A549 (cell line): ENCODE results near the gene XKR8. TPM values are rescaled to one million over a fixed set of nuclear protein-coding genes. Genes with fewer than 3 reads are reported as not detected.

Experiments
- ATAC-seq, 2 experiments: fragments of 200-7000 bp in 1 of 2; fragments of >200 bp in 1 of 2; cut with Nextera tagmentation in 1 of 2; cut with Tn5 transposase in 1 of 2; 3 replicates each; pipeline versions ENCODE4 v1.8.0 to v1.9.1; 2018 to 2020; ENCODE audit warnings: mild to moderate bottlenecking in 1 of 2, moderate library complexity in 1 of 2
- CTCF ChIA-PET: fragments of 300-600 bp; sonication (Branson Sonifier 250); formaldehyde crosslinking; extraction: SDS; loops from one replicate; lab custom pipeline; 2021; ENCODE audit warnings: antibody characterized with exemption, inconsistent platforms; lab: Yijun Ruan, JAX
- POLR2A ChIA-PET: fragments of 350-600 bp; formaldehyde crosslinking; extraction: SDS; loops from one replicate; lab custom pipeline; 2021; ENCODE audit warnings: antibody characterized with exemption, inconsistent platforms; lab: Yijun Ruan, JAX
- DNase-seq, 2 experiments: peaks; one replicate each; pipeline versions ENCODE4 v3.0.0 to v3.0.0-alpha.2; 2011 to 2016; ENCODE audit warnings: low read depth in 1 of 2, low spot score in 1 of 2
- FAIRE-seq: peaks from 2 replicates; lab custom pipeline; 2011; peaks lifted over from hg19 to GRCh38; lab: Jason Lieb, UNC
- H3K27ac ChIP-seq, 2 experiments: fragments of >200 bp; sonication (Bioruptor Twin); formaldehyde crosslinking; 3 replicates each; pipeline ENCODE4 v1.5.1; 2016 to 2017
- H3K4me1 ChIP-seq: fragments of >200 bp; sonication (Bioruptor Twin); formaldehyde crosslinking; 3 replicates; pipeline ENCODE4 v1.6.1; 2016
- H3K4me2 ChIP-seq: fragments of >200 bp; sonication (Bioruptor Twin); formaldehyde crosslinking; 3 replicates; pipeline ENCODE4 v1.6.1; 2016
- H3K4me3 ChIP-seq: fragments of >200 bp; sonication (Bioruptor Twin); formaldehyde crosslinking; 3 replicates; pipeline ENCODE4 v1.5.1; 2016
- H3K9me3 ChIP-seq: fragments of >200 bp; sonication (Bioruptor Twin); formaldehyde crosslinking; 3 replicates; pipeline ENCODE4 v1.6.1; 2016
- CEBPB ChIP-seq, 2 experiments: fragments of >200 bp in 1 of 2; sonication (Bioruptor Twin) in 1 of 2; formaldehyde crosslinking in 1 of 2; IDR thresholded peaks; 2 replicates each; pipeline ENCODE4 v1.6.1; 2012 to 2016
- CTCF ChIP-seq: fragments of >200 bp; sonication (Bioruptor Twin); formaldehyde crosslinking; IDR thresholded peaks from 3 replicates; pipeline ENCODE4 v1.5.1; 2016
- EHF ChIP-seq: fragments of 250-450 bp; sonication (Bioruptor Pico); IDR thresholded peaks from 2 replicates; pipeline ENCODE4 v1.5.0; 2020; ENCODE audit warnings: mild to moderate bottlenecking
- ELK1 ChIP-seq: fragments of 150-350 bp; IDR thresholded peaks from 2 replicates; pipeline ENCODE4 v1.6.1; 2014; ENCODE audit warnings: low read depth, mild to moderate bottlenecking, low read length
- FOSL2 ChIP-seq, 2 experiments: fragments of 450-650 bp in 1 of 2; fragments of >200 bp in 1 of 2; sonication (Bioruptor Twin) in 1 of 2; formaldehyde crosslinking; IDR thresholded peaks; 2 replicates each; pipeline versions ENCODE4 v1.5.0 to v1.6.1; 2016 to 2020; ENCODE audit warnings: mild to moderate bottlenecking in 1 of 2, moderate library complexity in 1 of 2
- GATA3 ChIP-seq: IDR thresholded peaks from 2 replicates; pipeline ENCODE4 v1.6.1; 2012; ENCODE audit warnings: borderline replicate concordance
- HES2 ChIP-seq: fragments of >200 bp; sonication (Bioruptor Twin); formaldehyde crosslinking; IDR thresholded peaks from 2 replicates; pipeline ENCODE4 v1.6.1; 2016
- HEYL ChIP-seq: fragments of 250-450 bp; sonication (Bioruptor Pico); IDR thresholded peaks from 2 replicates; pipeline ENCODE4 v1.8.0; 2021; ENCODE audit warnings: mild to moderate bottlenecking, moderate library complexity
- HMGXB4 ChIP-seq: fragments of 250-450 bp; sonication (Bioruptor Pico); IDR thresholded peaks from 2 replicates; pipeline ENCODE4 v1.5.0; 2021; ENCODE audit warnings: mild to moderate bottlenecking, moderate library complexity, borderline replicate concordance
- KDM1A ChIP-seq: fragments of 200-600 bp; sonication (generic); IDR thresholded peaks from 2 replicates; pipeline ENCODE4 v1.6.1; 2016; ENCODE audit warnings: low read depth, mild to moderate bottlenecking
- MAZ ChIP-seq: fragments of 150-350 bp; IDR thresholded peaks from 2 replicates; pipeline ENCODE4 v1.6.1; 2014; ENCODE audit warnings: antibody characterized with exemption, low read depth, low read length, borderline replicate concordance
- MYC ChIP-seq: IDR thresholded peaks from 2 replicates; pipeline ENCODE4 v1.6.1; 2012; ENCODE audit warnings: mild to moderate bottlenecking, inconsistent platforms, low read length, improper control_type of control experiment, borderline replicate concordance
- NFE2L2 ChIP-seq: fragments of 150-350 bp; conservative IDR thresholded peaks from 2 replicates; pipeline ENCODE4 v1.6.1; 2014; ENCODE audit warnings: low read length
- NPAS2 ChIP-seq: fragments of 250-450 bp; sonication (Bioruptor Pico); IDR thresholded peaks from 2 replicates; pipeline ENCODE4 v1.8.0; 2022; ENCODE audit warnings: mild to moderate bottlenecking, moderate library complexity, borderline replicate concordance
- NR3C1 ChIP-seq: fragments of >200 bp; sonication (Bioruptor Twin); formaldehyde crosslinking; IDR thresholded peaks from 3 replicates; pipeline ENCODE4 v1.6.1; 2017
- PHF8 ChIP-seq: fragments of 200-600 bp; sonication (generic); IDR thresholded peaks from 2 replicates; pipeline ENCODE4 v1.6.1; 2016; ENCODE audit warnings: low read depth, mild to moderate bottlenecking, antibody characterized with exemption, moderate library complexity, borderline replicate concordance
- POLR2A ChIP-seq: IDR thresholded peaks from 2 replicates; pipeline ENCODE4 v1.6.1; 2012; ENCODE audit warnings: mild to moderate bottlenecking, low read length
- RARB ChIP-seq: fragments of 250-450 bp; sonication (Bioruptor Pico); IDR thresholded peaks from 2 replicates; pipeline ENCODE4 v1.8.0; 2021; ENCODE audit warnings: mild to moderate bottlenecking, moderate library complexity
- RNF2 ChIP-seq: fragments of 200-600 bp; sonication (generic); IDR thresholded peaks from 2 replicates; pipeline ENCODE4 v1.6.1; 2016; ENCODE audit warnings: low read depth, mild to moderate bottlenecking, antibody characterized with exemption, moderate library complexity, borderline replicate concordance
- SREBF2 ChIP-seq: fragments of 450-650 bp; IDR thresholded peaks from 2 replicates; pipeline ENCODE4 v1.6.1; 2014; ENCODE audit warnings: mild to moderate bottlenecking, moderate library complexity
- TFCP2L1 ChIP-seq: fragments of 250-450 bp; sonication (Bioruptor Pico); IDR thresholded peaks from 2 replicates; pipeline ENCODE4 v1.5.0; 2021; ENCODE audit warnings: mild to moderate bottlenecking
- TP53 ChIP-seq: fragments of 250-450 bp; sonication (Bioruptor Pico); IDR thresholded peaks from 2 replicates; pipeline ENCODE4 v1.5.0; 2021; ENCODE audit warnings: mild to moderate bottlenecking, moderate library complexity
- ZC3H11A ChIP-seq: fragments of 450-650 bp; IDR thresholded peaks from 2 replicates; pipeline ENCODE4 v1.6.1; 2014; ENCODE audit warnings: antibody characterized with exemption, mild to moderate bottlenecking
- ZNF302 ChIP-seq: fragments of 250-450 bp; sonication (Bioruptor Pico); IDR thresholded peaks from 2 replicates; pipeline ENCODE4 v1.9.0; 2021; ENCODE audit warnings: inconsistent platforms, mild to moderate bottlenecking, moderate library complexity
- WGBS: methylation state at CpG from one replicate; pipeline ENCODE4 v1.1.6; 2017; ENCODE audit errors: missing lambda C conversion rate; 5-methylcytosine and 5-hydroxymethylcytosine counted together
- polyA plus RNA-seq, 4 experiments: library from polyadenylated mRNA; depleted of rRNA in 3 of 4; stranded (reverse); fragments of >200 nt; fragmentation: RNase III in 1 of 4; extraction: RNeasy Plus Mini Kit Qiagen cat#74134 plus additional on column Dnase treatment in 1 of 4; gene quantifications; 2 replicates in 3 of 4; 3 replicates in 1 of 4; pipeline ENCODE4 v1.2.3, GENCODE V29; 2011 to 2017

The XKR8 gene
- polyA plus RNA-seq, 2 of the 4 experiments (the other 2 are of a cell fraction): 3.3 to 3.5 TPM

GRCh38 chr1:27967884-27968466 lies 8.2 kb downstream of the XKR8 start:
- ATAC-seq (no peak), DNase-seq (no peak), FAIRE-seq (no peak)
- H3K4me2 ChIP-seq: peak overlapping the region; percentile 44; the same call in 2 of the 3 replicates
- H3K27ac ChIP-seq: peak overlapping the region; percentile 21 to 24; a peak in 3 of 6 replicates
- H3K4me1 ChIP-seq: peaks cover 12% of the 10 kb centered on the region; the same call in 1 of the 3 replicates
- H3K9me3 ChIP-seq: no peaks in the 10 kb centered on the region
- CTCF ChIA-PET: interaction anchor here (0.9 kb wide), 1 partner anchor 11 kb away, joined by 3 read pairs; no protein-coding TSS in a partner anchor
- TF ChIP-seq NFE2L2 (no peak), TFCP2L1 (no peak), RNF2 (no peak), GATA3 (no peak), NR3C1 (no peak), MYC (no peak), POLR2A (no peak), RARB (no peak), CTCF (no peak), ELK1 (no peak), PHF8 (no peak)
- TF ChIP-seq, all 56 proteins: peak for 0
- H3K4me3 ChIP-seq: no peak overlapping the region
- 72% methylated on average over 4 of the region's 4 CpGs for WGBS
- POLR2A ChIA-PET: no interaction called here

GRCh38 chr1:27968692-27969091 lies 8.9 kb downstream of the XKR8 start:
- DNase-seq: peak in 1 of 2 experiments; percentile 41
- TF ChIP-seq HES2 (no peak), NPAS2 (no peak), MAZ (no peak), ELK1 (no peak), KDM1A (no peak), RARB (no peak), NFE2L2 (no peak), ZNF302 (CRISPR knock-in tag) (no peak), GATA3 (no peak), PHF8 (no peak)
- TF ChIP-seq, all 56 proteins: peak for 0
- ChIA-PET POLR2A (no interaction called here), CTCF (interaction anchor here (0.9 kb wide), 1 partner anchor 11 kb away, joined by 3 read pairs; no protein-coding TSS in a partner anchor)
- WGBS: 26% methylated on average over 3 of the region's 3 CpGs
- Histone ChIP-seq H3K4me2 (peak overlapping the region; percentile 44), H3K9me3 (no peaks in the 10 kb centered on the region), H3K27ac (peak overlapping the region; percentile 24 to 25; a peak in 3 of 6 replicates), H3K4me1 (peaks cover 12% of the 10 kb centered on the region; the same call in 1 of the 3 replicates), H3K4me3 (no peak overlapping the region)
- FAIRE-seq (no peak), ATAC-seq (peak; percentile 25 to 58; a peak in 2 of 6 replicates)

- Histone ChIP-seq H3K4me1 (peaks cover 12% of the 10 kb centered on the region; the same call in 1 of the 3 replicates), H3K27ac (no peak overlapping the region), H3K4me2 (no peak overlapping the region), H3K9me3 (no peaks in the 10 kb centered on the region), H3K4me3 (no peak overlapping the region)
- no peak for FAIRE-seq
- ATAC-seq: no peak
- CTCF ChIA-PET: interaction anchor here (1.8 to 12.2 kb wide), 3 partner anchors 10 to 112 kb away, joined by 7 to 126 read pairs (median 12); no protein-coding TSS in a partner anchor
- POLR2A ChIA-PET: interaction anchor here (0.5 kb wide), 1 partner anchor 38 kb away, joined by 3 read pairs; no protein-coding TSS in a partner anchor
- 95% methylated on average over 6 of the region's 6 CpGs for WGBS
- no peak for DNase-seq
- TF ChIP-seq RARB: no peak
- no peak for TF ChIP-seq TP53 (CRISPR knock-in tag)
- TF ChIP-seq CEBPB (IDR thresholded peaks at IDR 0.05): no peak
- TF ChIP-seq HEYL (CRISPR knock-in tag): no peak
- no peak for TF ChIP-seq SREBF2
- TF ChIP-seq MAZ: no peak
- TF ChIP-seq FOSL2 (IDR thresholded peaks at IDR 0.05): no peak
- no peak for TF ChIP-seq FOSL2 (CRISPR knock-in tag; IDR thresholded peaks at IDR 0.05)
- no peak for TF ChIP-seq ZC3H11A
- TF ChIP-seq EHF (CRISPR knock-in tag): no peak
- TF ChIP-seq CTCF: no peak
- TF ChIP-seq HMGXB4 (CRISPR knock-in tag): no peak
These were observed 10.6 kb downstream of the XKR8 start for GRCh38 chr1:27970401-27970800.
